ENCODE measurements around the gene HDAC8.

DNA sequence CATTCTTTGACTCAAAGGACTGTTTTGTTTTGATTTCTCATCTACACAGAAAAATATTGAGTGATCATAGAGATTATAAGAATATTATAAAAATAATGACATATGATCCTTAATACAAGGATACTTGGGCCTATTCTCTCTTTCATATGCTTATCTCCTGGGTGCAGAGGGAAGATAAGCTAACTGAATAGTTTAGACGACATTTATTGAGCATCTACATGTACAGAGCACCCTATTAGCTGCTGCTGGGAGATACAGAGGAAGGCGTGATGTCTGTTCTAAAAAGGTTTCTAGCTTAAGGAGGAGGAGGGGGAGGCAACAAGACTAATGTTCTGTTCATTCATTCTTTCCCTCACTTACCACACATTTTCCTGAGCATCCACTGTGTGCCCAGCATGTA, 106.8 kb downstream of the HDAC8 start:
- TF ChIP-seq, protein P1, sequence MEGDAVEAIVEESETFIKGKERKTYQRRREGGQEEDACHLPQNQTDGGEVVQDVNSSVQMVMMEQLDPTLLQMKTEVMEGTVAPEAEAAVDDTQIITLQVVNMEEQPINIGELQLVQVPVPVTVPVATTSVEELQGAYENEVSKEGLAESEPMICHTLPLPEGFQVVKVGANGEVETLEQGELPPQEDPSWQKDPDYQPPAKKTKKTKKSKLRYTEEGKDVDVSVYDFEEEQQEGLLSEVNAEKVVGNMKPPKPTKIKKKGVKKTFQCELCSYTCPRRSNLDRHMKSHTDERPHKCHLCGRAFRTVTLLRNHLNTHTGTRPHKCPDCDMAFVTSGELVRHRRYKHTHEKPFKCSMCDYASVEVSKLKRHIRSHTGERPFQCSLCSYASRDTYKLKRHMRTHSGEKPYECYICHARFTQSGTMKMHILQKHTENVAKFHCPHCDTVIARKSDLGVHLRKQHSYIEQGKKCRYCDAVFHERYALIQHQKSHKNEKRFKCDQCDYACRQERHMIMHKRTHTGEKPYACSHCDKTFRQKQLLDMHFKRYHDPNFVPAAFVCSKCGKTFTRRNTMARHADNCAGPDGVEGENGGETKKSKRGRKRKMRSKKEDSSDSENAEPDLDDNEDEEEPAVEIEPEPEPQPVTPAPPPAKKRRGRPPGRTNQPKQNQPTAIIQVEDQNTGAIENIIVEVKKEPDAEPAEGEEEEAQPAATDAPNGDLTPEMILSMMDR (IDR thresholded peaks at IDR 0.05), result no peak
- TF ChIP-seq POLR2A (IDR thresholded peaks at IDR 0.05), result no peak
